Stomach (tissue), 9 donors: ENCODE results near the gene GLCE. TPM values are rescaled to one million over a fixed set of nuclear protein-coding genes. Genes with fewer than 3 reads are reported as not detected.
A peak's percentile ranks its signal among the peaks of the same experiment; 100 is the strongest.

ENCODE experiments used
- DNase-seq, 2 donors: peaks; one replicate each; pipeline versions ENCODE4 v3.0.0 to v3.0.0-alpha.2; 2013 to 2019
- H3K27ac ChIP-seq, 5 donors: fragments of 200-600 bp in 4 of 5; sonication (generic) in 4 of 5; one replicate each; pipeline ENCODE4 v1.5.1; 2013 to 2019; ENCODE audit warnings: mild to moderate bottlenecking in 1 of 5, moderate library complexity in 1 of 5
- H3K27me3 ChIP-seq, 3 donors: fragments of 200-600 bp; sonication (generic); one replicate each; pipeline ENCODE4 v1.5.1; 2017 to 2019; ENCODE audit warnings: mixed run types in 1 of 3
- H3K36me3 ChIP-seq, 4 donors: fragments of 200-600 bp; sonication (generic); 1 replicate in 3 of 4; 2 replicates in 1 of 4; pipeline ENCODE4 v1.5.1; 2016 to 2019
- H3K4me1 ChIP-seq, 4 donors: fragments of 200-600 bp; sonication (generic); one replicate each; pipeline ENCODE4 v1.5.1; 2016 to 2019
- H3K4me3 ChIP-seq, 4 donors: fragments of 200-600 bp; sonication (generic) in 3 of 4; one replicate each; pipeline ENCODE4 v1.5.1; 2016 to 2019; ENCODE audit warnings: mild to moderate bottlenecking in 1 of 4
- H3K9me3 ChIP-seq, 4 donors: fragments of 200-600 bp; sonication (generic); one replicate each; pipeline ENCODE4 v1.5.1; 2016 to 2019
- CTCF ChIP-seq, 7 experiments: fragments of 450-650 bp in 4 of 7; fragments of 200-600 bp in 3 of 7; sonication (generic) in 3 of 7; IDR thresholded peaks; one replicate each; pipeline ENCODE4 v1.5.1; 2016 to 2019; ENCODE audit warnings: antibody characterized with exemption in 7 of 7, control low read depth in 2 of 7, mild to moderate bottlenecking in 1 of 7
- EP300 ChIP-seq: sonication (generic); formaldehyde crosslinking; IDR thresholded peaks from one replicate; pipeline ENCODE4 v1.6.1; 2017; ENCODE audit warnings: antibody characterized with exemption
- POLR2A ChIP-seq, 4 donors: fragments of 450-650 bp; IDR thresholded peaks; one replicate each; pipeline ENCODE4 v1.6.1; 2016; ENCODE audit warnings: antibody characterized with exemption in 4 of 4, control low read depth in 2 of 4, mild to moderate bottlenecking in 1 of 4, moderate library complexity in 1 of 4
- POLR2AphosphoS5 ChIP-seq, 3 donors: sonication (generic); formaldehyde crosslinking; IDR thresholded peaks; one replicate each; pipeline ENCODE4 v1.6.1; 2016; ENCODE audit warnings: antibody characterized with exemption in 3 of 3
- WGBS, 5 donors: extraction: QIAGEN DNeasy Blood & Tissue Kit in 3 of 5; methylation state at CpG; one replicate each; pipeline versions ENCODE4 v1.1.5 to v1.1.7; 2013 to 2018; 5-methylcytosine and 5-hydroxymethylcytosine counted together
- intact Hi-C: fragments of 100-400 bp; cut with DNase I; formaldehyde crosslinking; loops from one replicate; pipeline ENCODE4 v1.15.1; 2023; ENCODE audit warnings: low total_unique reads
- polyA plus RNA-seq, 3 donors: library from polyadenylated mRNA; stranded (reverse); fragments of 200-250 nt; gene quantifications; one replicate each; pipeline ENCODE4 v1.2.3, GENCODE V29; 2013
- total RNA-seq, 5 donors: library from RNA; depleted of rRNA; stranded (reverse); fragments of >200 nt; gene quantifications; one replicate each; pipeline versions ENCODE4 v1.1.0 to v1.2.3, GENCODE V29; 2014 to 2016
- donor health status: healthy with polysubstance abuse.
- donor health status: Bipolar disorder and iron deficiency.
- donor health status: healthy.

The GLCE gene
- total and polyA plus RNA-seq, 8 donors = 5.5 to 50.9 (median 22.1) TPM

DNA sequence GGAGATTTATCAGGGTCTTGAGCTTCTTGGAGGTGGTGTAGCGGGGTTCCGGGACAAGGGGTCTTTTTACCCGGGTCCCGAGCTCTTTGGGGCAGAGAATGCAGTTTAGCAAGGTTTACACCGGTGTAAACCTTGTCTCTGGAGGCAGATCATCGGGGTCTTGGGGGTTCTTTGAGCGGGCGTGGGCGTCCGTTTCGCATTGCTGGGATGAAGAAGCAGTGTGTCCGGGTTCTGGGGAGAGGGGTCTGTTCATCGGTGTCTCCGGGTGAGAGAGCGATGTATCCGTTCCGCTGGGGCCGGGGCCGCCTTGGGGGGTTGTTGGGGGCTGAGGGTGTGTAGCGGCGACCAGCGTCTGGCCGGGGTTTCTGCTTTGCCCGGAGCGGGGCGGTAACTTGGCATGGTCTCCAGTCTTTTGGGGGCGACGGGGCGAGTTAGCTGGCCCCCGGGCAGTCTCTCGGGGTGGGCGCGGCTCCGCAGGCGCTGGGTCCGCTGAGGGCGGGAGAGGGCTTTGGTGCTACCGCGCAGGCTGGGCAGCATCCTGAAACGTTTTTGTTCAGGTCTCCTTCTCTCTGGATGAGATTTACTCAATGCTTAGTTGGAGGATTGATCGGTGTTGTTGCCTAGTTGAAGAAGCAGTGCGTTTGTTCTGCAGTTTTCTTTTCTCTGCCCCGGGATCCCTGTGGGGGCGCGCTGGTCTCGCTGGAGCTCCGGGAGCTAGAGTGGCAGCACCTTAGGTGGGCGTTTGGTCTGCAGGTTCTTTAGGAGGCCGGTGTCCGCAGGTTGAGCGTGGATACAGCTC lies 843 bp downstream of the GLCE start:
- intact Hi-C loops = no loop called here

GRCh38 chr15:69161878-69162213 lies 1.4 kb downstream of the GLCE start:
- 23 to 31% (median 30%) methylated on average over 5 of the region's 5 CpGs for WGBS, 5 donors

More for the DNA sequence above, 843 bp downstream of the GLCE start:
- Histone ChIP-seq H3K9me3 (no peaks in the 10 kb centered on the region), H3K4me1 (peaks cover 0 to 33% (median 5%) of the 10 kb centered on the region in 4 donors), H3K36me3 (no peaks in the 10 kb centered on the region), H3K27ac (peak overlapping the region; percentile 81 to 94 (median 84)), H3K4me3 (peak overlapping the region; percentile 82 to 95 (median 92)), H3K27me3 (no peaks in the 10 kb centered on the region)
- DNase-seq = peak; percentile 29 to 70
- 0 to 2% (median 2%) methylated on average over 30 to 51 of the region's 51 CpGs for whole genome bisulfite sequencing, 5 donors
- TF ChIP-seq CTCF (IDR thresholded peaks at IDR 0.05) (no peak), POLR2AphosphoS5 (IDR thresholded peaks at IDR 0.05) (no peak), EP300 (no peak), POLR2A (IDR thresholded peaks at IDR 0.05) (no peak)

DNA sequence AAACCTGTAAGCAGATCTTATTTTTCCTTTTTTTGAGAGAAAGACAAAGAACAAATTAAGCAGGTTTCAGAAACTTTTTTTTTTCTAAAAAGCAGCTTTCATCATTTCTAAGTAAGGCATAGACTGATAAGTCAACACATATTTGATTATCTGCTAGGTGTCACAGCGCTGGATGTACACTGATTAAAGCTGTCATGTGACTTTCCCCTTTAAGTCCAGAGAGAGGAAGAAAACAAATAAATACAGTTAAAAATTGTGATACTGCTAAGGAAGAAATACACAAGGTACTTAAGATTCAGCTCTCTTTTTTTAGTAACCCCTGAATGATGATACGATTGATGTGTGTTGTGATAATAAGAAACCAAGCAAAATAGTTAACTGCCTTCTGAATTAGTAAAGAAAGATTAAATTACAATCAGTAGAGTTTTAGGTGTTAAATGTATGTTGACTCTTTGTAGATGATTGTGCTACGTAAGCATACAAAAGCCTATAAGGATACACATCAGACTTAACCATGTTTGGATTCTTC lies 2.8 kb downstream of the GLCE start:
- Histone ChIP-seq H3K4me3 (no peak overlapping the region), H3K4me1 (peaks cover 0 to 39% (median 5%) of the 10 kb centered on the region in 4 donors), H3K36me3 (no peaks in the 10 kb centered on the region), H3K27me3 (no peaks in the 10 kb centered on the region), H3K9me3 (no peaks in the 10 kb centered on the region), H3K27ac (no peak overlapping the region)
- intact Hi-C loops = no loop called here
- 58 to 81% (median 73%) methylated on average over 3 of the region's 3 CpGs for WGBS, 5 donors
- TF ChIP-seq POLR2A (IDR thresholded peaks at IDR 0.05) = no peak
- no peak for TF ChIP-seq POLR2AphosphoS5 (IDR thresholded peaks at IDR 0.05)
- no peak for TF ChIP-seq EP300
- no peak for TF ChIP-seq CTCF (IDR thresholded peaks at IDR 0.05)
- no peak for DNase-seq

More at GRCh38 chr15:69161878-69162213, 1.4 kb downstream of the GLCE start:
- no peaks in the 10 kb centered on the region for H3K36me3 ChIP-seq
- H3K4me1 ChIP-seq = peaks cover 0 to 33% (median 5%) of the 10 kb centered on the region in 4 donors
- H3K9me3 ChIP-seq = no peaks in the 10 kb centered on the region
- intact Hi-C loops = no loop called here
- H3K27me3 ChIP-seq = no peaks in the 10 kb centered on the region
- no peak for DNase-seq
- peak overlapping the region in 1 of 5 donors; percentile 91 for H3K27ac ChIP-seq
- H3K4me3 ChIP-seq = peak overlapping the region; percentile 82 to 95 (median 92)
- no peak for TF ChIP-seq POLR2AphosphoS5 (IDR thresholded peaks at IDR 0.05)
- TF ChIP-seq CTCF (IDR thresholded peaks at IDR 0.05) = no peak
- TF ChIP-seq POLR2A (IDR thresholded peaks at IDR 0.05) = no peak
- TF ChIP-seq EP300 = no peak

DNA sequence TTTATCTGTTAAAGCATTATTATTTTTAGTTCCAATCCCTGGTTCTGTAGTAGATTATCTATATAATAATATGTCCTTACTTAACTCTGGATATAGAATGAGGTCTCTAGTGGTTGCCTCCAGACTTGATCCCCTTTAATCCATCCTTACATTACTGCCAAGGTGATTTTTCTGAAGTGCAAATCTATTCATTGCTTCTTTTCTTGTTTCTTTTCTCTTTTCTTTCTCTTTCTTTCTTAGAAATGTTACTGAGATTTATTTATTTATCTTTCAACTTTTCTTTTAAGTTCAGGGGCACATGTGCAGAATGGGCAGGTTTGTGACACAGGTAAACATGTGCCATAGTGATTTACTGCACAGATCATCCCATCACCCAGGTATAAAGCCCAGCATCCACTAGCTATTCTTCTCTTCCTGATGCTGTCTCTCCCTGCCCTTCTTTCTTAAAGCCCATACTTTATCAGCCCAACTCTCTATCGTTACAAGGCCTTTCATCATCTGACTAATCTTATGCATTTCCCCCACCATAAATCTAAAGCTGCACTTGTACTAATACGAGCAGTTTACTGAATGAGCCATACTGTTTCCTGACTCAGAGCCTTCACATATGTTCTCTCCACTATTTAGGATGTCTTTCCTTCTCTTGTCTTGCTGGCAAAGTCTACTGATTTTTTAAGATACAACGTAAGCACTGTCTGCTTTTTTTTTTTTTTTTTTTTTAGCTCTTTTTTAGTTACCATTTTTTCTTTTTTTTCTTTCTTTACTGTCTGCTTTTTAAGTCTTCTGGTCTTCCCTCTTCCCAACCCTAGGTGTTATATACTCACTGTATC lies 4.6 kb downstream of the GLCE start:
- H3K4me1 ChIP-seq = peaks cover 0 to 33% (median 5%) of the 10 kb centered on the region in 4 donors
- no peak overlapping the region for H3K4me3 ChIP-seq
- no peaks in the 10 kb centered on the region for H3K9me3 ChIP-seq
- H3K36me3 ChIP-seq = no peaks in the 10 kb centered on the region
- H3K27me3 ChIP-seq = no peaks in the 10 kb centered on the region
- 56 to 71% (median 65%) methylated on average over 3 of the region's 3 CpGs for whole genome bisulfite sequencing, 5 donors
- intact Hi-C loops = no loop called here
- no peak overlapping the region for H3K27ac ChIP-seq
- no peak for TF ChIP-seq POLR2A (IDR thresholded peaks at IDR 0.05)
- DNase-seq = no peak
